ENCODE measurements around the gene TFB1M.
"Not testable (repeated sequence)": the region's sequence is repeated elsewhere in the genome, so short reads cannot be mapped to it uniquely, and the experiment has no call there.

The TFB1M gene

DNA sequence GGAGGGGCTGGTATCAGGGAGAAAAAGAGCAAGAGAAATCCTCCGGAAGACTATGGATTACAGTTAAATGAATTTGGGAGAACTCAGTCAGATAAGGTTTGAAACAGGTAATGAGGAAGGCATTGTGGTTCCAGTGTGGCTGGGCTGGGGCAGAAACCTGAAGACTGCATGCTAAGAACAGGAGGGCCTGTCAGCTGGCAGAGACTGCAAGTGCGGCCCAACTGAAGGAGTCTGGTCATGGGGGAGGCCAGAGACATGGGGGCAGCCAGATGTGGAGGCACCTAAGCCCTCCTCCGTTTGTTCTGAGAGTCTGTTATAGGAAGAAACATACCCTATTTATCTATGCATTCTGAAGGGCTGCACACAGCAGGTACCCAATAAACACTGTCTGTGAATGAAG is 16.6 kb downstream of the TFB1M start:
- DNase-seq (ENCODE audit: low spot score), result no peak

- no peak for DNase-seq (ENCODE audit: low spot score)
These were observed 21.6 kb downstream of the TFB1M start for GRCh38 chr6:155292711-155293110.

GRCh38 chr6:155291291-155291690 is 23.0 kb downstream of the TFB1M start:
- DNase-seq (ENCODE audit: low spot score), result no peak

- DNase-seq (ENCODE audit: low spot score), result no peak
These were observed 23.8 kb downstream of the TFB1M start for GRCh38 chr6:155290491-155290890.

GRCh38 chr6:155287762-155288161 is 26.5 kb downstream of the TFB1M start:
- no peak for DNase-seq (ENCODE audit: low spot score)

- no peak for DNase-seq (ENCODE audit: low spot score)
These were observed 29.5 kb downstream of the TFB1M start for GRCh38 chr6:155284775-155285174.

DNA sequence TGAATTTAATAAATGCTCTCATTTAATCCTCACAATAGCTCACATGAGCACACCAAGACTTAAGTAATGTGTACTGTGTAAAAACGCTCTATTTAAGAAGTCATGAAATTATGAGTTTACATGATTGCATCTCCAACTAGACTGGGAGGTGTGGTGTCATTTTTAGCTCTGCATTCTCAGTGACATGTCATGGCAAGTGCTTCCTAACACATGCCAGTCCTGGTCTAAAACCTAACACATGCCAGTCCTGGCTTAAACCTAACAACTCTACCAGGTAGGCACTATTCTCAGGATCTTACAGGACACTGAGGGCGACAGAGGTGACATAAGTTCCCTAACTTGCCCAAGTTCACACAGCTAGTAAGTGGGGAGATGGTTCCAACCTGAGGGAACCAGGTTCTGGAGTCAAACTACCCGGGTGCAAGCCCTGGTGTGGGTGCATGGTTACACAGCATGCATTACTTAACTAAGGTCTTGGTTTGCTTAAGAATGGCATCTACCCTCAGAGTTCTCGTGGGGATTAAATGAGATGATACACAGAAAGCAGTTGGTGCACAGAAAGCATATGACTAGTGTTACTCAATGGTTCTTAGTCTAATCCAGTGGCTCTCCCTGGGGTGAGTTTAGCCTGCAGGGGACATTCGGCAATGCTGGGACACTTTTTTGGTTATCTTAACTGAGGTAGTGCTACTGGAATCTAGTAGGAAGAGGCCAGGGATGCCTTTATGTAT is 35.8 kb downstream of the TFB1M start:
- DNase-seq (ENCODE audit: low spot score), result no peak

DNA sequence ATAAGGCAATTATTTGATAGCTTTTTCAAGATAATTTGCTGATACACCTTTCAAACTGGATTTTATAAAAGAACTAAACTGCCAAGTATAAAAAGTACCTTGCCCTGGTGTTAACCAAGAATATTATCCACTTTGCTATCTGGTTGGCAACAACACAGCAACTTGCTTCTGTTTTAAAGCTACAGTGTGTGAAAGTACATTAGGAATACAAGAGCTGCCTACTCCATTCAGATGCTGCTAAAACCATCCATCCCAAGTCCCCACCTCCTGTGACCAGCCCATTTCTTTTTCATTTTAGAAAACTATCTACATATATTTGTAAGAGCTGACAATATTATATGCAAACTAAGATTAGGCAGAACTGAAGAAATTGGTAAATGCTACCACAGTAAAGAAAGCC is 37.6 kb downstream of the TFB1M start:
- no peak for DNase-seq (ENCODE audit: low spot score)

DNA sequence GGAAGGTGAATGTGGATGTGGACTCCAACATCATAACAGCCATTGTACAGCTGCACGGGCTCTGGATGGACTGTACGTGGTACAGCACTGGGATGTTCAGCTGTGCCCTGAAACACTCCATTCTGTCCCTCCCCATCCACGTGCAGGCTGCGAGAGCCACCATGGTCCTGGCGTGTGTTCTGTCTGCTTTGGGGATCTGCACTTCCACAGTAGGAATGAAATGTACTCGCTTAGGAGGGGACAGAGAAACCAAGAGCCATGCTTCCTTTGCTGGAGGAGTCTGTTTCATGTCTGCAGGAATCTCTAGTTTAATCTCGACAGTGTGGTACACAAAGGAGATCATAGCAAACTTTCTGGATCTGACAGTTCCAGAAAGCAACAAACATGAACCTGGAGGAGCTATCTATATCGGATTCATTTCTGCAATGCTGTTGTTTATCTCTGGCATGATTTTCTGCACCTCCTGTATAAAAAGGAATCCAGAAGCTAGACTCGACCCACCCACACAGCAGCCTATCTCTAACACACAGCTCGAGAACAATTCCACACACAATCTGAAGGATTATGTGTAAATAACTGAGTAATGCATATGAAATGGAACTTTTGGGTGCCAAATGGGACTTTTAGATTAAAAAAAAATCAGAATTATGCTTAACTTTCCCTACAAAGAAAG is 38.3 kb downstream of the TFB1M start:
- DNase-seq (ENCODE audit: low spot score), result peak; percentile 70

- no peak for DNase-seq (ENCODE audit: low spot score)
These were observed 39.8 kb downstream of the TFB1M start for GRCh38 chr6:155274533-155274932.

DNA sequence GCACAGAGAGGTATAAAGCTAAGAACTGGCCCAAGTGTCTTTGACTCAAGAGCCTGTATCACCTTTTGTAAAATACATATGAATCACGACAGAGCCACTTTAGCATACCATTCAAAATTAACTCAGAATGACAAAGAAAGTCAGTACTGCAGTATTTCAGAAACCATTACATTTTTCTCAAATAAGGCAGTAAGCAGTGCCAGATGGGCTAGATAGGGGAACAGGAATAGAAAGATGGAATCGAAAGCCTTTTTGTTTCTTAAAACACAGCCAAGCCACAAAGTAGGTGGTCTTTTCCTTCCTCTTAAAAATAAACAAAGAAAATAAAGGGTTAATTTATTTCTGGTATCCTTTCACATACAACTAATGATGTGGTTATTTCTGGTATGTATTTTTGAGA is 40.2 kb downstream of the TFB1M start:
- no peak for DNase-seq (ENCODE audit: low spot score)

GRCh38 chr6:155273431-155273830 is 40.9 kb downstream of the TFB1M start:
- peak; percentile 45 for DNase-seq (ENCODE audit: low spot score)

- DNase-seq (ENCODE audit: low spot score), result peak; percentile 56
These were observed 41.7 kb downstream of the TFB1M start for GRCh38 chr6:155272353-155273232.

- no peak for DNase-seq (ENCODE audit: low spot score)
These were observed 43.1 kb downstream of the TFB1M start for GRCh38 chr6:155271145-155271544.

- peak; percentile 45 for DNase-seq (ENCODE audit: low spot score)
These were observed 43.7 kb downstream of the TFB1M start for GRCh38 chr6:155270561-155271091.

DNA sequence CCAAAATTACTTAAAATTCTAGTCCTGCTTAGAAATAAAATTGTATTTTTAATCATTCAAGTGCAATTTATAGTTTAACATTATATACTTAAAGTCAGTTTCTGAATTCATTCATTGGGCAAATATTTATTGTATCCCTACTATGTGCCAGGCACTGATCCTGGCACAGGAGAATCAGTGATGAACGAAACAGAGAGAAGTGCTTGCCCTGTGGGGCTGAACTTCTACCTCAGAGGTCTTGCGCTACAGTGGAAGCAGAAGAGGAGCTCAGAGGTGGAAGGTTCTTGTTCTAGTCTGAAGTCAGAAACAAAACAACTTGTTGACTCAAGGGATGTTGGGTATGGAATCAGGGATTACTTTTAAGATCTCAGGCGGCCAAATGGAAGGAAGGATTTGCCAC is 44.5 kb downstream of the TFB1M start:
- no peak for DNase-seq (ENCODE audit: low spot score)

DNA sequence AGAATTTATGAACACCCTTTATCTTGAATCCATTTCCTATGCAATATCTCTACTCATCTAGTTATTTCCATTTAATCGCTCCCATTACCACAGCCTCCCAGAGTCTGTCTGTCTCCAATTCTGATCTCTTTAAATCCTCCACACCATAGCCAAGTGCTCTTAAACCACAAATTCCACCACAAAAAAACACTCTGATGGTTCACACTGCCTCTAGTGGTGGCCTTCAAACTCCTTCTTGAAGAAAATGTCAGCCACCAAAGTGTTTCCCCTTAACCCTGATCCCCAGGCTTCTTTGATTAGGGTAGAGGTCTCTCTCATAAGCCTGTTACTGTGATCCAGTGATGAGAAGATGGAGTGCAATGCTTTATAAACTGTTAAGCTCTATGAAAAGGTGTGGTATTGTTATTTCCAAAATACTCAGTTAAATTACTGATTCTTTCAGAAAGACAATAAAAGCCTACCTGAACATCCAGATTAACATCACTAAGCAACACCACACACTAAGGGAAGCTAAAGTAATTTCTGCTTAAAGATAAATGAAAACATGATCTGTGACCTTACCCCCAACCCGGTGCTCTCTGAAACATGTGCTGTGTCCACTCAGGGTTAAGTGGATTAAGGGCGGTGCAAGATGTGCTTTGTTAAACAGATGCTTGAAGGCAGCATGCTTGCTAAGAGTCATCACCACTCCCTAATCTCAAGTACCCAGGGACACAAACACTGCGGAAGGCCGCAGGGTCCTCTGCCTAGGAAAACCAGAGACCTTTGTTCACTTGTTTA is 46.0 kb downstream of the TFB1M start:
- not testable (repeated sequence) for DNase-seq (ENCODE audit: low spot score)

DNA sequence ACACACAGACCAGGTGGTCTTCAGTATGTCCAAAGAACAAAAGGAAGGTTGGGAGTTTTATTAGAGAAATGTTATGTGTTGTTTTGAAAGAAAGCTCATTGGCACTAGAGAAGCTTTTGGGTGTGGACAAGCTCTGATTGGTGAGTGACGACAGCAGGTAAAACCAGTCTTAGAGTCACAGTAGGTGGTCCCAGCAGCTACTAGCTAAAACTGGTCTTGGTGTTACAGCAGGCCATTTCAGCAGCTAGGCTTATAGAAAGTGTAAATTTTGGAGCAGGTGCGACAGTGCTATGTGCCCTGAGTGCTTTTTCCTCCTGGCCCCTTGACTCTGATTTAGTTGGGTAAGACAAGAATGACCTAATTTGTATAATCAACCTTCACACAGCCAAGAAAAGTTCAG is 46.9 kb downstream of the TFB1M start:
- no peak for DNase-seq (ENCODE audit: low spot score)

DNA sequence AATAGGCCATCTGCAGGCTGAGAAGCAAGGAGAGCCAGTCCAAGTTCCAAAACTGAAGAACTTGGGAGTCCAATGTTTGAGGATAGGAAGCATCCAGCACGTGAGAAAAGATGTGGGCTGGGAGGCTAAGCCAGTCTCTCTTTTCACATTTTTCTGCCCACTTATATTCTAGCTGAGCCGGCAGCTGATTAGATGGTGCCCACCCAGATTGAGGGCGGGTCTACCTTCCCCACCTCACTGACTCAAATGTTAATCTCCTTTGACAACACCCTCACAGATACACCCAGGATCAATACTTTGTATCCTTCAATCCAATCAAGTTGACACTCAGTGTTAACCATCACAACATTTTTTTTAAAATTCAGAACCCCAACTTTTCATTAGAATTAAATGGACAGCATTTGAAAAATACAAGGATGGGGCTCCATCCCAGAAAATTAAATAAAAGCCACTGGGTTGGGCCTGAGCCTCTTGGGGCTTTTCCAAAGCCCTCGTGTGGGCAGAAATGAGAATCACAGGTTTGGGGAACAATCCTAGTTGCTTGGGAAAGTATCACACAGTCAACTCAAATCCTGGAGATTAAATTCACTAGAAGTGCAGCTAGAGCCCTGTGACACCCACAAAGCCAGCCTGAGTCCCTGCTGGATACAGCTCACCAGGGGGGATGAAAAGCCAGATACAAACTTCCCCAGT is 48.3 kb downstream of the TFB1M start:
- no peak for DNase-seq (ENCODE audit: low spot score)

DNA sequence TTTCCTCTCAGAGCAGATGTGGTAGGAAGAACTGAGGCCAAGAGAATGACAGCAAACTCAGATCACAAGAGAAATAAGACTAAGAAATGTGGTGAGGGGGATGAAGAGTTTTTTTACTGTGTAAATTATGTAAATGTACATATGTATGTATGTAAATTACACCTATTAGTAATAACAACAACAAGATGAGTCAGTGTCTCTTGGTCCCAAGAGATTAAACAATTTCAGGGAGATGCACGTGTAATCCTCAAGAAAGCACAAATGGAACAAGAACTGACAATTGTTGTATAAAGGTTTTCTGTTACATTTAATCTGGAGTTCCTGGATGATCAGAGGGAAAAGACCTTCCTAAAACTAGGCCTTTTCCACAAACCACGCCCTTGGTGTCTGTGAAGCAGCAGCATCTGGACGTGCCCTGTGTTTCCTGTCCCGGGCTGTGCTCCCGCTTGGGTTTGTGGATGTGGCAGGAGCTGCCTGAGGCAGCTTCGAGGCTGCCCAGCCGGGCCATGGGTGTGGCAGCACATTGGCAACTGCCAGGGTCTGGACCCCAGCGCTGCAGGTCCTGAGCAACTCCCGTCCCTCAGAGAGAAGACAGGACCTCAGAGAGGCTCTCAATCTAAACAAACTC is 49.5 kb downstream of the TFB1M start:
- DNase-seq (ENCODE audit: low spot score), result no peak
